Posterior vena cava (tissue), 2 donors: ENCODE results near the gene TAGAP. TPM values are rescaled to one million over a fixed set of nuclear protein-coding genes. Genes with fewer than 3 reads are reported as not detected.
A peak's percentile ranks its signal among the peaks of the same experiment; 100 is the strongest.
"Not testable (repeated sequence)": the region's sequence is repeated elsewhere in the genome, so short reads cannot be mapped to it uniquely, and the experiment has no call there.

Source experiments
- DNase-seq: peaks from one replicate; pipeline ENCODE4 v3.0.0-alpha.2; 2020; ENCODE audit warnings: low spot score
- intact Hi-C, 2 donors: fragments of 100-400 bp; cut with DNase I; formaldehyde crosslinking; loops; one replicate each; pipeline versions ENCODE4 v1.14.1 to v1.14.2; 2022 to 2023
- total RNA-seq, 2 donors: library from RNA; stranded (reverse); fragmentation: NEBNext Ultra II Directional; extraction: Animal tissue kit (Norgen Biotek cat#: 25700); gene quantifications; one replicate each; pipeline ENCODE4 v1.2.1, GENCODE V29; 2021
- donor health status: DM: yes; HTN: yes; CAD: no.
- donor health status: DM: yes; HTN: yes; CAD: no.

TAGAP gene
- total RNA-seq, 2 donors from 2014 or later, result 2.3 to 2.5 TPM

GRCh38 chr6:159030168-159030567 is 14.6 kb downstream of the TAGAP start:
- no peak for DNase-seq
- intact Hi-C loops, result no loop called here

- intact Hi-C loops, DNase-seq: not testable (repeated sequence)
Observed at GRCh38 chr6:159025224-159025623, 19.6 kb downstream of the TAGAP start.

- no peak for DNase-seq
- intact Hi-C loops, result no loop called here
Observed at GRCh38 chr6:159023893-159024292, 20.9 kb downstream of the TAGAP start.

GRCh38 chr6:159020011-159020410 is 24.8 kb downstream of the TAGAP start:
- intact Hi-C loops, result no loop called here
- no peak for DNase-seq

GRCh38 chr6:159017757-159018559 is 26.8 kb downstream of the TAGAP start:
- DNase-seq, result no peak
- intact Hi-C loops, result no loop called here

GRCh38 chr6:159014406-159014805 is 30.4 kb downstream of the TAGAP start:
- intact Hi-C loops, result no loop called here
- DNase-seq, result no peak

GRCh38 chr6:159013229-159013628 is 31.6 kb downstream of the TAGAP start:
- DNase-seq, result no peak
- intact Hi-C loops, result no loop called here

GRCh38 chr6:159012201-159012600 is 32.6 kb downstream of the TAGAP start:
- intact Hi-C loops, result no loop called here
- DNase-seq, result no peak

GRCh38 chr6:159010037-159010612 is 34.7 kb downstream of the TAGAP start:
- intact Hi-C loops, DNase-seq: not testable (repeated sequence)

GRCh38 chr6:159008656-159009288 is 36.0 kb downstream of the TAGAP start:
- intact Hi-C loops, result no loop called here
- DNase-seq, result no peak

- intact Hi-C loops, result no loop called here
- DNase-seq, result no peak
Observed at GRCh38 chr6:159007510-159007909, 37.3 kb downstream of the TAGAP start.

- no peak for DNase-seq
Observed at GRCh38 chr6:159005436-159005835, 39.4 kb downstream of the TAGAP start.

GRCh38 chr6:159004592-159004991 is 40.2 kb downstream of the TAGAP start:
- intact Hi-C loops, result no loop called here
- no peak for DNase-seq

More at GRCh38 chr6:159005436-159005835, 39.4 kb downstream of the TAGAP start:
- intact Hi-C loops, result no loop called here

GRCh38 chr6:159002432-159003155 is 42.2 kb downstream of the TAGAP start:
- intact Hi-C loops, result no loop called here

GRCh38 chr6:158999666-159000403 is 45.0 kb downstream of the TAGAP start, which contains the start of gene RSPH3:
RSPH3 (minus strand) TSS chr6:159000202; CDS start chr6:158999550, 652 bp downstream.
- peak; percentile 97 for DNase-seq
- intact Hi-C loops, result no loop called here

More at GRCh38 chr6:159002432-159003155, 42.2 kb downstream of the TAGAP start:
- no peak for DNase-seq

GRCh38 chr6:158999154-158999665 is 45.6 kb downstream of the TAGAP start:
- intact Hi-C loops, result no loop called here
- no peak for DNase-seq

GRCh38 chr6:158996856-158997255 is 47.9 kb downstream of the TAGAP start:
- DNase-seq, result no peak
- intact Hi-C loops, result no loop called here

GRCh38 chr6:158993639-158994038 is 51.2 kb downstream of the TAGAP start:
- intact Hi-C loops, result no loop called here
- no peak for DNase-seq
